ENCODE measurements around the gene OR13G1. TPM values are rescaled to one million over a fixed set of nuclear protein-coding genes. Genes with fewer than 3 reads are reported as not detected.

OR13G1 gene
- total RNA-seq, 4 donors from 2014 or later: not detected

- no peak for DNase-seq (ENCODE audit: low spot score in 2 of 2)
- Histone ChIP-seq H3K27ac (no peak overlapping the region), H3K36me3 (no peaks in the 10 kb centered on the region), H3K4me1 (no peaks in the 10 kb centered on the region), H3K27me3 (no peaks in the 10 kb centered on the region), H3K9me3 (peaks cover under 1% of the 10 kb centered on the region), H3K4me3 (no peak overlapping the region)
- TF ChIP-seq EP300 (IDR thresholded peaks at IDR 0.05) (no peak), POLR2A (IDR thresholded peaks at IDR 0.05) (no peak), POLR2AphosphoS5 (IDR thresholded peaks at IDR 0.05) (no peak)
- TF ChIP-seq, protein P1, sequence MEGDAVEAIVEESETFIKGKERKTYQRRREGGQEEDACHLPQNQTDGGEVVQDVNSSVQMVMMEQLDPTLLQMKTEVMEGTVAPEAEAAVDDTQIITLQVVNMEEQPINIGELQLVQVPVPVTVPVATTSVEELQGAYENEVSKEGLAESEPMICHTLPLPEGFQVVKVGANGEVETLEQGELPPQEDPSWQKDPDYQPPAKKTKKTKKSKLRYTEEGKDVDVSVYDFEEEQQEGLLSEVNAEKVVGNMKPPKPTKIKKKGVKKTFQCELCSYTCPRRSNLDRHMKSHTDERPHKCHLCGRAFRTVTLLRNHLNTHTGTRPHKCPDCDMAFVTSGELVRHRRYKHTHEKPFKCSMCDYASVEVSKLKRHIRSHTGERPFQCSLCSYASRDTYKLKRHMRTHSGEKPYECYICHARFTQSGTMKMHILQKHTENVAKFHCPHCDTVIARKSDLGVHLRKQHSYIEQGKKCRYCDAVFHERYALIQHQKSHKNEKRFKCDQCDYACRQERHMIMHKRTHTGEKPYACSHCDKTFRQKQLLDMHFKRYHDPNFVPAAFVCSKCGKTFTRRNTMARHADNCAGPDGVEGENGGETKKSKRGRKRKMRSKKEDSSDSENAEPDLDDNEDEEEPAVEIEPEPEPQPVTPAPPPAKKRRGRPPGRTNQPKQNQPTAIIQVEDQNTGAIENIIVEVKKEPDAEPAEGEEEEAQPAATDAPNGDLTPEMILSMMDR (IDR thresholded peaks at IDR 0.05): no peak
- WGBS: 74% methylated on average over 1 of the region's 1 CpG
These were observed 21.8 kb upstream of the OR13G1 start for GRCh38 chr1:247701338-247701737.

GRCh38 chr1:247681288-247681897 lies 1.9 kb upstream of the OR13G1 start:
- 28% methylated on average over 7 of the region's 7 CpGs for WGBS
- peak in 1 of 2 donors; percentile 52 for DNase-seq (ENCODE audit: low spot score in 2 of 2)
- no peaks in the 10 kb centered on the region for H3K9me3 ChIP-seq

GRCh38 chr1:247680171-247680570 lies 632 bp upstream of the OR13G1 start:
- TF ChIP-seq POLR2AphosphoS5 (IDR thresholded peaks at IDR 0.05) (no peak), EP300 (IDR thresholded peaks at IDR 0.05) (no peak), POLR2A (IDR thresholded peaks at IDR 0.05) (no peak)
- TF ChIP-seq, protein P1 (IDR thresholded peaks at IDR 0.05): no peak
- Histone ChIP-seq H3K27ac (no peak overlapping the region), H3K9me3 (no peaks in the 10 kb centered on the region), H3K4me3 (no peak overlapping the region), H3K36me3 (no peaks in the 10 kb centered on the region), H3K4me1 (no peaks in the 10 kb centered on the region), H3K27me3 (no peaks in the 10 kb centered on the region)
- DNase-seq (ENCODE audit: low spot score in 2 of 2): no peak
- WGBS: 83% methylated on average over 4 of the region's 4 CpGs

More at GRCh38 chr1:247681288-247681897, 1.9 kb upstream of the OR13G1 start:
- no peaks in the 10 kb centered on the region for H3K27me3 ChIP-seq
- TF ChIP-seq, protein P1 (IDR thresholded peaks at IDR 0.05): peak in 1 of 2 donors; percentile 35
- TF ChIP-seq POLR2A (IDR thresholded peaks at IDR 0.05): no peak
- TF ChIP-seq EP300 (IDR thresholded peaks at IDR 0.05): no peak
- TF ChIP-seq POLR2AphosphoS5 (IDR thresholded peaks at IDR 0.05): no peak
- H3K27ac ChIP-seq: no peak overlapping the region
- H3K36me3 ChIP-seq: no peaks in the 10 kb centered on the region
- no peak overlapping the region for H3K4me3 ChIP-seq
- no peaks in the 10 kb centered on the region for H3K4me1 ChIP-seq

DNA sequence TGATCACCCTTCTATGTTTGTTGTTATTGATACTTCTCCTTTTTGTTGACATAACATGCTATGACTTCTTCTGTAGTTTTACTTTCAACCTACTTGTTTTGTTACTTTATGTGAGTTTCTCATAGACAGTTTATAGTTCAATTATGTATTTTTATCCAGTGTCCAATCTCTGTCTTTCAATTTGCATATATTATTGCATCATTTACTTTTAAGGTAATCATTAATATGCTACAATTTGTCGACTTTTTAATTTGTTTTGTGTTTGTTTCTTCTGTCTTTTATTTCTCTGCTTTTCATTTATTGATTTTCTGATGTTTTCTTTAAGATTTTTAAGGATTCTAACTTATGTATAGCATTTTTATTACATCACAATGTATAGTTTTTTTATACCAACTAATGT lies 10.3 kb downstream of the OR13G1 start:
- Histone ChIP-seq H3K4me1 (no peaks in the 10 kb centered on the region), H3K27ac (no peak overlapping the region), H3K9me3 (peaks cover 5% of the 10 kb centered on the region), H3K36me3 (no peaks in the 10 kb centered on the region), H3K27me3 (no peaks in the 10 kb centered on the region), H3K4me3 (no peak overlapping the region)
- no peak for DNase-seq (ENCODE audit: low spot score in 2 of 2)
- TF ChIP-seq, protein P1 (IDR thresholded peaks at IDR 0.05): no peak
- TF ChIP-seq POLR2AphosphoS5 (IDR thresholded peaks at IDR 0.05) (no peak), POLR2A (IDR thresholded peaks at IDR 0.05) (no peak), EP300 (IDR thresholded peaks at IDR 0.05) (no peak)
- 35% methylated on average over 1 of the region's 1 CpG for WGBS

GRCh38 chr1:247656221-247656875 lies 23.2 kb downstream of the OR13G1 start:
- H3K27me3 ChIP-seq: no peaks in the 10 kb centered on the region
- WGBS: 83% methylated on average over 7 of the region's 7 CpGs

More at GRCh38 chr1:247656221-247656875, 23.2 kb downstream of the OR13G1 start:
- no peaks in the 10 kb centered on the region for H3K9me3 ChIP-seq
- TF ChIP-seq, protein P1 (IDR thresholded peaks at IDR 0.05): no peak
- TF ChIP-seq POLR2AphosphoS5 (IDR thresholded peaks at IDR 0.05) (no peak), POLR2A (IDR thresholded peaks at IDR 0.05) (no peak), EP300 (IDR thresholded peaks at IDR 0.05) (no peak)
- DNase-seq (ENCODE audit: low spot score in 2 of 2): no peak
- H3K4me1 ChIP-seq: no peaks in the 10 kb centered on the region
- H3K36me3 ChIP-seq: no peaks in the 10 kb centered on the region
- no peak overlapping the region for H3K27ac ChIP-seq
- no peak overlapping the region for H3K4me3 ChIP-seq
